DND-41 (cell line): ENCODE results near the gene MTURN.

Experiments used
- EZH2 ChIP-seq: IDR thresholded peaks from 3 replicates; pipeline ENCODE4 v1.6.1; 2012; ENCODE audit warnings: borderline replicate concordance, low read depth, mild to moderate bottlenecking, moderate library complexity, low read length, inconsistent platforms; ENCODE audit not compliant: severe bottlenecking
- TF ChIP-seq, protein P1 (sequence below): IDR thresholded peaks from 2 replicates; pipeline ENCODE4 v1.5.1; 2012; ENCODE audit warnings: borderline replicate concordance, low read length, moderate library complexity, mild to moderate bottlenecking; ENCODE audit not compliant: poor library complexity, severe bottlenecking; ENCODE audit errors: extremely low read depth

DNA sequence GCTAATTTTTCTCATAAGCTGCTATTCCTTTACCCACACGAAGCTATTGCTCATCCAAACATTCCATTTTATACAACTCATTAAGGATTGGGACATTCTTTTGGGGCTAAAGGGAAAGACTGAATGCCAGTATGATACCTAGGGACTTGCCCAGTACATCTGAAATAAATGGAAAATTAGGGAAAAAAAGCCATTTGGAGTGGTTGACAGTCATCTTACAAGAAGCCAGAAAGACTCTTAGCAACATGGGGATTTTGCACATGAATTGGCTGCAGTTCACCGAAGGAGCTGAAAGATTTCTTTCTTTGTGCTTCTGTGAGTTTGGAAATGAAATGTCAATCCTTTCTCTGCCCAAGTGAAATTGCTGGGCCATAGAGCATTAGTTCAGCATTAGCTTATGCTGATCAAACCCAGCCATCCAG, 43.3 kb upstream of the MTURN start:
- TF ChIP-seq, protein P1, sequence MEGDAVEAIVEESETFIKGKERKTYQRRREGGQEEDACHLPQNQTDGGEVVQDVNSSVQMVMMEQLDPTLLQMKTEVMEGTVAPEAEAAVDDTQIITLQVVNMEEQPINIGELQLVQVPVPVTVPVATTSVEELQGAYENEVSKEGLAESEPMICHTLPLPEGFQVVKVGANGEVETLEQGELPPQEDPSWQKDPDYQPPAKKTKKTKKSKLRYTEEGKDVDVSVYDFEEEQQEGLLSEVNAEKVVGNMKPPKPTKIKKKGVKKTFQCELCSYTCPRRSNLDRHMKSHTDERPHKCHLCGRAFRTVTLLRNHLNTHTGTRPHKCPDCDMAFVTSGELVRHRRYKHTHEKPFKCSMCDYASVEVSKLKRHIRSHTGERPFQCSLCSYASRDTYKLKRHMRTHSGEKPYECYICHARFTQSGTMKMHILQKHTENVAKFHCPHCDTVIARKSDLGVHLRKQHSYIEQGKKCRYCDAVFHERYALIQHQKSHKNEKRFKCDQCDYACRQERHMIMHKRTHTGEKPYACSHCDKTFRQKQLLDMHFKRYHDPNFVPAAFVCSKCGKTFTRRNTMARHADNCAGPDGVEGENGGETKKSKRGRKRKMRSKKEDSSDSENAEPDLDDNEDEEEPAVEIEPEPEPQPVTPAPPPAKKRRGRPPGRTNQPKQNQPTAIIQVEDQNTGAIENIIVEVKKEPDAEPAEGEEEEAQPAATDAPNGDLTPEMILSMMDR = no peak
- no peak for TF ChIP-seq EZH2
